Stimulated activated CD4-positive, alpha-beta T cell treated with anti-CD3 and anti-CD28 coated beads, Interleukin-15, amount 100 ng/mL, for 48 hours (primary cell): ENCODE data around the gene LAYN.

Source experiments
- DNase-seq, 2 donors: peaks; one replicate each; pipeline ENCODE4 v3.0.0-alpha.2; 2020; ENCODE audit warnings: low read depth in 2 of 2

Gene LAYN

GRCh38 chr11:111561791-111562325, 21.3 kb downstream of the LAYN start:
- DNase-seq: no peak

GRCh38 chr11:111562692-111563389, 22.3 kb downstream of the LAYN start:
- DNase-seq: no peak

- DNase-seq: peak; percentile 22 to 45
Observed at GRCh38 chr11:111565114-111565720, 24.7 kb downstream of the LAYN start.

- no peak for DNase-seq
Observed at GRCh38 chr11:111566324-111566723, 25.8 kb downstream of the LAYN start.

- DNase-seq: no peak
Observed at GRCh38 chr11:111569476-111569875, 29.0 kb downstream of the LAYN start.

GRCh38 chr11:111570796-111571195, 30.3 kb downstream of the LAYN start:
- DNase-seq: no peak

GRCh38 chr11:111571829-111572501, 31.4 kb downstream of the LAYN start:
- DNase-seq: no peak

GRCh38 chr11:111572581-111572980, 32.1 kb downstream of the LAYN start:
- no peak for DNase-seq

GRCh38 chr11:111573821-111574249, 33.3 kb downstream of the LAYN start:
- DNase-seq: no peak

- DNase-seq: no peak
Observed at GRCh38 chr11:111574373-111575225, 34.1 kb downstream of the LAYN start.

GRCh38 chr11:111575740-111576139, 35.2 kb downstream of the LAYN start:
- DNase-seq: no peak

- no peak for DNase-seq
Observed at GRCh38 chr11:111577821-111578220, 37.3 kb downstream of the LAYN start.

GRCh38 chr11:111581341-111581740, 40.8 kb downstream of the LAYN start:
- no peak for DNase-seq

GRCh38 chr11:111582163-111582562, 41.6 kb downstream of the LAYN start:
- no peak for DNase-seq

- no peak for DNase-seq
Observed at GRCh38 chr11:111582881-111583280, 42.4 kb downstream of the LAYN start.

GRCh38 chr11:111585371-111585770, 44.9 kb downstream of the LAYN start:
- no peak for DNase-seq

- DNase-seq: peak in 1 of 2 donors; percentile 32
Observed at GRCh38 chr11:111586388-111586831, 45.9 kb downstream of the LAYN start.

- DNase-seq: no peak
Observed at GRCh38 chr11:111589114-111589513, 48.6 kb downstream of the LAYN start.

- no peak for DNase-seq
Observed at GRCh38 chr11:111589886-111590499, 49.5 kb downstream of the LAYN start.

- no peak for DNase-seq
Observed at GRCh38 chr11:111591187-111591960, 50.9 kb downstream of the LAYN start.
